Measurements from ENCODE around the gene LOXL1. TPM values are rescaled to one million over a fixed set of nuclear protein-coding genes. Genes with fewer than 3 reads are reported as not detected.
A peak's percentile ranks its signal among the peaks of the same experiment; 100 is the strongest.
"Not testable (repeated sequence)": the region's sequence is repeated elsewhere in the genome, so short reads cannot be mapped to it uniquely, and the experiment has no call there.

Gene LOXL1
- total RNA-seq, 1 donor from 2014 or later, result 67.2 TPM

- no peak for TF ChIP-seq CTCF (IDR thresholded peaks at IDR 0.05; ENCODE audit: insufficient read depth, low read length, poor library complexity, severe bottlenecking)
- DNase-seq (ENCODE audit: low read depth), result no peak
- H3K27me3 ChIP-seq (ENCODE audit: control insufficient read depth, insufficient read depth, low read length), result no peaks in the 10 kb centered on the region
- H3K4me3 ChIP-seq (ENCODE audit: low read depth, low read length), result no peak overlapping the region
- no peaks in the 10 kb centered on the region for H3K36me3 ChIP-seq (ENCODE audit: control insufficient read depth, insufficient read depth, low read length)
Measured at GRCh38 chr15:73965094-73965757, 39.0 kb downstream of the LOXL1 start.

- DNase-seq (ENCODE audit: low read depth), result no peak
- Histone ChIP-seq H3K36me3 (ENCODE audit: control insufficient read depth, insufficient read depth, low read length) (no peaks in the 10 kb centered on the region), H3K27me3 (ENCODE audit: control insufficient read depth, insufficient read depth, low read length) (no peaks in the 10 kb centered on the region), H3K4me3 (ENCODE audit: low read depth, low read length) (no peak overlapping the region)
- no peak for TF ChIP-seq CTCF (IDR thresholded peaks at IDR 0.05; ENCODE audit: insufficient read depth, low read length, poor library complexity, severe bottlenecking)
Measured at GRCh38 chr15:73965758-73966113, 39.5 kb downstream of the LOXL1 start.

GRCh38 chr15:73968461-73968860, 42.2 kb downstream of the LOXL1 start:
- Histone ChIP-seq H3K4me3 (ENCODE audit: low read depth, low read length) (no peak overlapping the region), H3K27me3 (ENCODE audit: control insufficient read depth, insufficient read depth, low read length) (no peaks in the 10 kb centered on the region), H3K36me3 (ENCODE audit: control insufficient read depth, insufficient read depth, low read length) (no peaks in the 10 kb centered on the region)
- no peak for DNase-seq (ENCODE audit: low read depth)
- TF ChIP-seq CTCF (IDR thresholded peaks at IDR 0.05; ENCODE audit: insufficient read depth, low read length, poor library complexity, severe bottlenecking), result no peak

GRCh38 chr15:73969151-73969759, 43.0 kb downstream of the LOXL1 start:
- no peaks in the 10 kb centered on the region for H3K36me3 ChIP-seq (ENCODE audit: control insufficient read depth, insufficient read depth, low read length)
- H3K27me3 ChIP-seq (ENCODE audit: control insufficient read depth, insufficient read depth, low read length), result no peaks in the 10 kb centered on the region
- DNase-seq (ENCODE audit: low read depth), result no peak
- no peak for TF ChIP-seq CTCF (IDR thresholded peaks at IDR 0.05; ENCODE audit: insufficient read depth, low read length, poor library complexity, severe bottlenecking)
- no peak overlapping the region for H3K4me3 ChIP-seq (ENCODE audit: low read depth, low read length)

DNA sequence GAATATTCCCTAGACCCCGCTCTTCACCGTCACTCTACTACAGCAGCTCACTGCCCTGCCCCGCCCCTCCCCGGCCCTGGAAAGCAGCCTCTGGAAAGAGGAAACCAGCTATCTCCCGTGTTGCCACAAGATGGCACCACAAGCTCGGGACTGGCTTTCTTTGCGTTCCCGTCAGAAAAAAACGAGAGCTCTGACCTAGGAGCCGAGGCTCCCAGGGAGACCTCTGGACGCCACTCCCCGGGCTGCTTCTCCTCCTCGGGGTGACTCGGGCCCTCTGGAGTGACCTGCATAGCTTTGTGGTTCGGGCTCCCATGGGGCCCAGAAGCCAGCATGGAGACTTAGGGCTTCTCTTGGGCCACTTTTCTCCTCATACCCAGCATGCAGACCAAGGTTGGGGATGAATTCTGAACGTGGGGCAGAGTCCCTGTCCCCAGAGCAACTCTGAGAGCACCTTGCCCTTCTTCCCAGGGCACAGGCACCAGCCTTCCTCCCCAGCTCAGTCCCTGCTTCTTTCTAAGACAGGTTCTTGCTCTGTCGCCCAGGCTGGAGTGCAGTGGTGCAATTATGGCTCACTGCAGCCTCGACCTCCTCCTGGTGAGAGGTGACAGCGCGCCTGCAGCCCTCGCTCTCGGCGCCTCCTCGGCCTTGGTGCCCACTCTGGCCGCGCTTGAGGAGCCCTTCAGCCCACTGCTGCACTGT, 46.9 kb downstream of the LOXL1 start:
- Histone ChIP-seq H3K4me3 (ENCODE audit: low read depth, low read length) (no peak overlapping the region), H3K36me3 (ENCODE audit: control insufficient read depth, insufficient read depth, low read length) (no peaks in the 10 kb centered on the region), H3K27me3 (ENCODE audit: control insufficient read depth, insufficient read depth, low read length) (no peaks in the 10 kb centered on the region)
- TF ChIP-seq CTCF (IDR thresholded peaks at IDR 0.05; ENCODE audit: insufficient read depth, low read length, poor library complexity, severe bottlenecking), result peak; percentile 84
- DNase-seq (ENCODE audit: low read depth), result no peak

DNA sequence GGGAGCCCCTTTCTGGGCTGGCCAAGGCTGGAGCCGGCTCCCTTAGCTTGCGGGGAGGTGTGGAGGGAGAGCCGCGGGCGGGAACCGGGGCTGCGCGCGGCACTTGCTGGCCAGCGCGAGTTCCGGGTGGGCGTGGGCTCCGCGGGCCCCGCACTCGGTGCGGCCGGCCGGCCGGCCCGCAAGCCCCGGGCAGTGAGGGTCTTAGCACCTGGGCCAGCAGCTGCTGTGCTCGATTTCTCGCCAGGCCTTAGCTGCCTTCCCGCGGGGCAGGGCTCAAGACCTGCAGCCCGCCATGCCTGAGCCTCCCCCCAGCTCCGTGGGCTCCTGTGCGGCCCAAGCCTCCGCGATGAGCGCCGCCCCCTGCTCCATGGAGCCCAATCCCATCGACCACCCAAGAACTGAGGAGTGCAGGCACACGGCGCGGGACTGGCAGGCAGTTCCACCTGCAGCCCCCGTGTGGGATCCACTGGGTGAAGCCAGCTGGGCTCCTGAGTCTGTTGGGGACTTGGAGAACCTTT, 47.5 kb downstream of the LOXL1 start:
- not testable (repeated sequence) for DNase-seq (ENCODE audit: low read depth); H3K27me3 ChIP-seq (ENCODE audit: control insufficient read depth, insufficient read depth, low read length); H3K36me3 ChIP-seq (ENCODE audit: control insufficient read depth, insufficient read depth, low read length); H3K4me3 ChIP-seq (ENCODE audit: low read depth, low read length)

- H3K27me3 ChIP-seq (ENCODE audit: control insufficient read depth, insufficient read depth, low read length); H3K4me3 ChIP-seq (ENCODE audit: low read depth, low read length); H3K36me3 ChIP-seq (ENCODE audit: control insufficient read depth, insufficient read depth, low read length); DNase-seq (ENCODE audit: low read depth): not testable (repeated sequence)
Measured at GRCh38 chr15:73975440-73976125, 49.3 kb downstream of the LOXL1 start.
